ENCODE measurements around the gene INSC.

The INSC gene

DNA sequence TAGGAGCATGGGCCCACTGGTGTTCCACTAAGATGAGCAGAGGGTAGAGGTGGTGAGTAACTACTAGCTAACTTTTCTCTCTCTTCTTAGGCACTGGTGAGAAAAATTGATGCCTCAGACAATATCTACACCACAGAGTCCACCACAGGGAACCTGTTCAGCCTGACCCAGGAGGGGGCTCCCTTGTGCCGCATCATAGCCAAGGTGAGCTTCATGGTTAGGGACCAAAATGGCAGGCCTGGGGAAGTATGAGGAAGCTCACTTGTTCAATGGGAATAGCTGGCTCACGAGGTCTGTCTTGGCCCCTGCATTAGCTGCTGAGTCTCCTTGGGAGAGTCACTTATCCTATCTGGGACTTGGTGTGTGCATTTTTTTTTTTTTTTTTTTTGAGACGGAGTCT is 75.9 kb downstream of the INSC start:
- DNase-seq = no peak

DNA sequence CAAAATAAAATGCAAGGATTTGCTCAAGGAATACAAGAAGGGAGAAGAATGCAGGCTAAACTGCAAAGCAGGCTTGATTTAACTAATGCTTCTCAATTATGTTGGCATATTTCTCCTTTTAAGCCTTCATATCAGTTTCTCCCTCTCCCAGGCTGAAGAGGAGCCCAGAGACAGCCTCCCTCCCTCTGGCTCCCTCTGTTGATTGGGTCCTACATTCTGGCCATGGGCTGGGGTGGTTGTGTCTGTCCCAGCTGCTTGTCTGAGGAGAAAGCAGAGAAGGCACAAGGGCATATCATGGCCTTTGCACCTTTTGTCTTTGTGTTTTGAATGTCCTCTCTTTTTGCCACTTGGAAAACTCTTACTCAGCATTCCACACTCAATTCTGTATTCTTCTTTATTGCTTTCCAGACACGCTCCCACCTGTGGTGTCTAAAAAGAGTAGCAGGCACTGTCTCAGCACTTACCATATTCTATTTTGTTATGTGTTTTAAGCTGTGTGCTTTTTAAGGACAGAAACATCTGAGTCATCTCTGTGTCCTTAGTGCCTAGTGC is 77.4 kb downstream of the INSC start:
- DNase-seq = no peak

DNA sequence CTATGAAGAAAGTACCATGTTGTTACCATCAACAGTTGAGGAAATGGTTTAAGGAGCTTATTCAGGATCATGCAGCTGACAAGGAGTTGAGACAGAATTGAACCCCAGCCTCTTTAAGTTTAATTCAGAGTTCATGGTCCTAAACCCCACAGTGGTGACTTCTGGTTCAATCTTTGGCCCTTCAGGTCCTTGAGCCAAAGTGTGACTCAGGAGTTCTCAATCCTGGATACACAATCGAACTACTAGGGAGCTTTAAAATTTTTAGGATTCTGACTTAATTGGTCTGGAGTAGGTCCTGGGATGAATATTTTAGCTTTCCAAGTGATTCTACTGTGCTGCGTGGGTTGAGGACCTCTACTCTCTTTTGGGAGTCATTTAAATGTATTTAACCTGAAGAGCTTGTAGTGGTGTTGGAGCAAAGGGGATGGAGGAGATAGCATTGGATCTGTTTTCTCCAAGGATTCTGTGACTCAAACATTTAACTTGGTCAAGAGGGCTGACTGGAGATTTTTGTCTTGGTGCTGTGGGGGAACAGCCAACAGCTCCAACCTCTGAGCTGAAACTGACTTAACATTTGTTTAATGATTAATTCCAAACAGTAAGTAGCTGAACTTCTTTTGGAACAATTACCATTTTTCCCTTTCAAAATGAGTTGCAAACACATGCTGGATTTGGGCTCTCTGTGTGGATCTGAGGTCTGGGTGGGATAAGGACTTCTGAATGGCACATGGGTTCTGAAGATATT is 80.1 kb downstream of the INSC start:
- no peak for DNase-seq

DNA sequence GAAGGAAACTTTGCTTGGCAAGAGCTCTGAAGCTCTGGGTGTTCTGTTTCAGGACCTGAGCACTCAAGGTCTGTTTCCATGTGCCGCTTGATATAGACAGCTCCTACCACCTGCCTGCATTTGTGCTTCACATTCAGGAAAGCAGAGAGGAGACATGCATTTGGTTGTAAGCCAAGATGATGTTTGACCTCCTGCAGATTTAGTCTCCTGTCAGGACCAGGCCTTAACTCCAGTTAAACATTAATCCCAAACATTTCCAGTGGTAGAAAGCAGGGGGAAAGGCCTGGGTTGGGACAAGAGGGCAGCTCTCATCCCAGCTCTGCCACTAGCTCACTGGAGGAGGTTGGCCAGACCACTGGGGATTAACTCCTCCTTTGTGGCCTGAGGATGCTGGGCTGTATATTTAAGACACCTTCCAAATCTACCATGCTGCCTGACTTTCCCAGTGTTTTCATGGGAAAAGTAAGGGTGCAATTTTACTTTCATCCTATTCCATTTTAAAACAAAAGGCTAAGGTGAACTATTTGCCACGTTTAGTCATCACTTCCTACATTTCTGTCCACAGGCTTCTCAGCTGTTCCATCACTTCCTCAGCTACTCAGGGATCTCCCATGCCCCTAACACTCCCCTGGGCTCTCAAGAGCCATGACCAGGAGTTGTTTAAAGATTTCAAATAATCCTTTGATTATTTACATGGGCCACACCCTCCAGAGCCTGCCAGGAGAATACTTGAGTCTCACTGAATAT is 80.9 kb downstream of the INSC start:
- DNase-seq = no peak

DNA sequence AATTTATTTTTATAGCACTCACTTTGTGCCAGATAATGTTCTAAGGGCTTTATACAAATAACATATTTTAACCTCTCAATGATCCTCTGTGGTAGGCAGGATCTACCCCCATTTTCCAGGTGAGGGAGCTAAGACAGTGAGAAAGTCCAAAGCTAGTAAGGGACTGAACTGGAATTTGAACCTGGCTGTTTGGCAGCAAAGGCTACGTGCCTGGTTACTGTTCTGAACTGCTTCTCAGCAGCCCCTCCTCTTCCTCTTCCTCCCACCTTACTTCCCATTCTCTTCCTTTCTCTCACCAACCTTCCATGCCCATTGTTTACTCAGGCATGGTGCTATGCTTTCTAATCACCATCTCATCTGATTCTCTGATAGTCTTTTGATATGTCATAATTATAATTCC is 82.0 kb downstream of the INSC start:
- no peak for DNase-seq

DNA sequence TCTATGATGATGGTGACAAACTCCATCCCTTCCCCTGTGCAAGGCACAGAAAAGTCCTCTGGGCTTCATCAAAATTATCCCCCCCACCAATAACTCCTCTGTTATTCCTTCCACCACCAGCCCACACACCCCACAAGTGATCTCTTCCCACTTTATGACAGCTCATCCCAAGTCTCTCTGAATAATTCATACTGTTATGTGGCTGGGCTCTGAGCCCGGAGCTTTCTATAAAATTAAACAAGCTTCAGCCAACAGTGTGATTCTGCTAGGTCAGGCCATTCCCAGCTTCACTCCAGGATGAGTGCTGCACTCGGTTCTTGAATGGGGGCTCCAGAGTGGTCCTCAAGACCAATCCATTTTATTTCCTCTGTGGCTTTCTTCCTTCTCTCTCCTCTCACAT is 83.0 kb downstream of the INSC start:
- no peak for DNase-seq

DNA sequence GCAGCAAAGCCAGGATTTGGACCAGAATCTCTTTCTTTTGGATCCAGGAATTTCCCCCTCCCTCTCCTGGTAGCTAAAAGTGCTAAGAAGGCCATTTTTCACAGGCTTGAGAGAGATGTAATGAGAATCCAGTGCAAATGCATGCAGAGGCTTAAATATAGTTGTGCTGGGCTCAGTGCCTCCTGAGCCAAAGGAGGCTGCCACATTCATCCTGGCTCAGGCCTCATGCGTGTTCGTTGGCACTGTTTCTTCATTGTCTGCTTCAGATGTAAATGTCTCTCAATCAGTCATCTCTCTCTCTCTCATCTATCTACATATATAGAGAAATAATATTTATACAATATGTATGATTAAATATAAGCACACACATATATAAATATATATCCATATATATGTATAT is 83.6 kb downstream of the INSC start:
- DNase-seq = no peak

DNA sequence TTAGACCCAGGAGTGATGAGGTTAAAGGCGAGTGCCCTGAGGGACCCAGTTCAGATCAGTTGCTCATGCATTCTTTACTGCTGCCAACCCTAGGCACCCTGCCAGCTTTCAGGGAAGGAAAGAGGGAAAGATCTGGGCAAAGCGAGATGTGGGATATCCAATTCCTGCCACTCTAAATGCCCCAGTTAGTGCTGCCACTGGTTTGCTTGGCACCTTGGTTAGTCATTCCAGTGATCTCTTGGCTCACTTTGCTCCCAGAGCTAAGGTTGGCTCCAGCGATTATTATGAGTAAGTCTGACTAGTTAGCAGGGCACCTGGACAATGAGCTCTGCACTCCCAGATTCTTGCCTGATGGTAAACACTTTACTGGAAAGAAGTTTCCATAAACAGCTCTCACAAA is 85.0 kb downstream of the INSC start:
- DNase-seq = no peak

DNA sequence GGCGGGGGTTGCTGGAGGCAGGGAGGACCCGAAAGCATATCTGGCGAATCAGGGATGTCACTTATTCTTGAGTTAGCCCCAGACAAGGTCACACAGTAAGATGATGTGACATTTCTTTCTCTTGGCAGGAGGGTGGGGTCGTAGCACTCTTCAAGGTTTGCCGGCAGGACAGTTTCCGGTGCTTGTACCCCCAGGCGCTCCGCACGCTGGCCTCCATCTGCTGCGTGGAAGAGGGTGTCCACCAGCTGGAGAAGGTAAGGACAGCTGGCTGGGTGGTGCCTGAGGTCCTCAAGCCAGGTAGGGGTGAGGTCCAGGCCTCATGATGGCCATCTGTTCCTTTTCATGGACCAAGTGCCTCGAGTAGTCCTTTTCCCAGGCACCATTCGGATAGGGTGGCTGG is 86.0 kb downstream of the INSC start:
- DNase-seq = no peak

DNA sequence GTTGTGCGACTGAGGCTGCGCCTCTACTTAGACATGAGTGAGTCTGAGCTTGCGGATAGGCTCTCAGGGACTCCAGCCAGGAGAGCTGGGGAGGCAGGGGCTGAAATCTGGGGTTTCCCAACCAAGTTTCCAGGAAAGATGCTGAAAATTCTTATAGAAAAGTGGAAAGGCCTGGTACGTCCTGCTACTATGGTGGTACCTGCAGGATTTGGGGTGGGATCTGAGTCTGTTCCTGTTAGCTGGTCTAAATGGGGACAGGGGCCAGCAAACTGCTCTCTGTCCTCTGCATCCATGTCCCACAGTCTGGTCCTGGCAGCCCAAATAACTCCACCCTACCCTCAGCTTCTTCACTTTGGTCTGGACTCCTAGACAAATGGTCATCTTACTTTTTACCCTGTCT is 86.9 kb downstream of the INSC start:
- no peak for DNase-seq

DNA sequence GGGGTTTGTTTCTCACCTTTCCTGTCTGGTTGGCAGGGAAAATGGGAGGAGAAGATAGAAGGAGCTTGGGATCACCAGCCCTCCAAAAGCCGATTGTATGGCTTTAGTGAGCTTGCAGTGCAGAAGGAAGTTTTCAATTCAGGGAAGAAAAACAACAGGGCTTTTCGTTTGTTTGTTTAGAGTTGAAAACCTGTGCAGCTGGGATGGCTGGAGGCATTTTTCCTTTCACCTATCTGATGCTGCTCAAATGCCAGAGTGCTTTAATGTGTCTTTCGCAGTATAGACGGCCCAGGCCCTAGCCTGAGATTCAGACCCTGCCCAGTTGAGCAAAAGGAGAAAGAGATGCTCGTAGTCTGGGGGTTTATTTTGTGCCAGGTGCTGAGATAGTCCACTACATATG is 87.9 kb downstream of the INSC start:
- no peak for DNase-seq

DNA sequence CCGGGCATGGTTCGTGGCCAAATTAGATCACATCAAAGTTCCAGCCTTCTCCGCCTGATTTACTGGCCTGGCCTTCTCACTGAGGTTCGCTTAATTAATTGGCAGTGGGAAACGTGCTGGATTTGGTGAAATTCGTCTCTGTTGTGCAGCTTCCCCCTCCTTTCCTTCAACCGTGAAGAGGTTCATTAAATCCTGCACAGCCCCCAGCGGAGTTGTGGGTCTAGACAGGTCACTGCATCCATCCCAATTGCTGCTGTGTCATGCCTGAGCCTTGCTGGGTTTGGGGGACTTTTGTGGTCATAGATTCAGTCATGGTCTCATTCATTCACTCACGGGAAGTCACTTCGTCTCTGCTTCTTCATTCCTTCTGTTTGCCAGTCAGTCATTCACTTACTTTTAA is 90.0 kb downstream of the INSC start:
- DNase-seq = no peak

DNA sequence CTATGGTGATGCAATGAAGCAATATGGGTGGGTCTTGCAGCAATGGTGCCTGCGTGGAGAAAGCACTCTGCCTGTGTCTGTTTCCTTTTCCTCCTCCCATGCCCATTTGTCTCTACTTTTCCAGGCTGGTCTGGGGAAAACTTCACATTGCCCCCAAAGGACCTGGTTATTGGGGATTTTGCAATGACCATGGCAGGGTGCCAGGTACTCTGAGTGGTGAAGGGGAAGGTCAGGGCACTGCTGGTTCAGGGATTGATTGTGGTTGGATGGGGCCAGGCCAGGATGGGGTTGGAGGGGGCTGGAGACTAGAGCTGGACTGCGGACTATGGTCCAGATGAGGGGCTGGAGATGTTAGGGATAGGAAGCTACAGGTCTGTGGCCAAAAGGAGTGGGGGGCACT is 92.1 kb downstream of the INSC start:
- DNase-seq = no peak

DNA sequence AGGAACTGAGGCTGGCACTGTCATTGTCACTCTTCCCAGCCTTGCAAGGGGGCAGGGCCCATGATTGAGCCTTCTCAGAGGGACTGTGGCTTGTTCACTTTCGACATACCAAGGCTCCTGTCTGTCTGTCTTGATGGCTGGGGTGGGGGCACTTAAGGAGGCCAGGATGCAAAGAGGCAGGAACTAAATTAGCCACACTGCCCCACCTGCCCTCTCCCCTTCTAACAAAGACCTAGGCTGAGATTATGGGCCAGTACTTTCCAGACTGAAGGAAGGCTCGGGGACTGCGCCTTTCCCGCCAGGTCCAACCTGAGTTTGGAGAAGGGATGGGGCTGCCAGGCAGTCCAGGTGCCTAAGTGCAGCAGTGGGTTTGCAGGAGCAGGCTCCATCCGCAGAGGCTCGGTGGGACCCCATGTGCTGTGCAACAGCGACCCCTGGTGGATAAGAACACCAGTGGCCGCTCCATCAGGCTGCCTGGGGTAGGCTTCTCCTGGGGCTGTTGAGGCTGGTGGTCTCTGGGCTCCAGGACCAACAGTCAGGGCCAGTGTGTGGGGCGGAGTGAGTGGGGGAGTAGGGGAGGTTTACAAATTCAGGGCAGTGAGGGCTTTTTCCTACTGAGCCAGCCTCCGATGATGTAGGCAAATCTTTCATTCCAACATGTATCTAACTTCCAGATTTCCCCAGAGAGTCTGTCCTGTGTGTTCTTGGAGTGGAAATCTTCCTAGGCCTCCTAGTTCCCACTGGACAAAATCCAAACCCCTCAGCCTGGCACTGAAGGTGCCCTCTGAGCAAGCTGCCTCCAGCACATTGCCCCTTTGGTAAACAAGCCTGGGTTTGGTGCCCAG is 93.9 kb downstream of the INSC start:
- DNase-seq = peak; percentile 72

DNA sequence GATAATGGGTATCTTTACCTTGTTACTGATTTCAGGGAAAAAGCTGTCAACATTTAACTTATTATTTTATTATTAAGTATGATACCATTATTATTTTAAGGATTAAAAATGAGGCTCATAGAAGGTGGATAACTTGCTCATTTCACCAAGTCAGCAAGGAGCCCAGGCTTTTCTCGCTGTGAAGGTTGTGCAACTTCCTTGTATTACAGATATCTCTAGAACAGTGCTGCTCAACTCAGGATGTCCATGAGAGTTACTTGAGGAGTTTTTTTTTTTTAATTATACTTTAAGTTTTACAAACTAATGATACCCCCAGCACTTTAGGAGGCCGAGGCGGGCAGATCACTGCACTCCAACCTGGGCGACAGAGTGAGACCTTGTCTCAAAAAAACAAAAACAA is 98.2 kb downstream of the INSC start:
- no peak for DNase-seq

DNA sequence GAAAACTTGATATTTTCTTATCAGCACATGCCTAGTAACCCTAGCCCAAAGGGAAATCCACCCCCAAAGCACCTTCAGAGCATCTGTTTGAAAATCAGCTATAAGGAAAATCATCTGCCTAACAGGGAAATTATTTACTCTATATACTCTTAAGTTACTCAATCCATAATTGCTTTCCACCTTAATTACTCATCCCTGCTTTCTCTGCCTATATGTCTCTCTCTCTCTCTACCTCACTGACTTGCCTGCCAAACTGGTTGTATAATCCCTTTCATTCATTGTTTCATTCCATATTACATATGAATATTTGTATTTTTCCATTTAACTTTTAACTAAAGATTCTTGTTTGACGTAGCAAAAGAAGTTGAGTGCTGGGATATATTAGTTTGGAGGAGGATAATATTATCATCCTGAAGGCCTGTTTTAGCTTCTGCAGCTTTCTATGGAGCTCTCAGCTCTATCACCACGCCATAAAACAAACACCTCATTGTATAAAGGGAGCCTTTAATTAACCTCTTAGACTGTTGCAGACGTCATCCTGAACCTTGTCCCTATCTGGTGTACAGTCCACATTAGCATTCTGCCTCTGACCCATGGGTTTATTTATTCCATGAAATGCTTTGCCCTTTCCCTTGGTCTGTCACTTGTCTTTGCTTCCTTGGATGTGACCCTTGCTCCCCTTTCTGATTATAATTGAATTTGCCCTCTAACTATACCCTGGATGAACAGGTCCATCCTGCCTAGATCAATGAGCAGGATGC is 98.9 kb downstream of the INSC start:
- no peak for DNase-seq

DNA sequence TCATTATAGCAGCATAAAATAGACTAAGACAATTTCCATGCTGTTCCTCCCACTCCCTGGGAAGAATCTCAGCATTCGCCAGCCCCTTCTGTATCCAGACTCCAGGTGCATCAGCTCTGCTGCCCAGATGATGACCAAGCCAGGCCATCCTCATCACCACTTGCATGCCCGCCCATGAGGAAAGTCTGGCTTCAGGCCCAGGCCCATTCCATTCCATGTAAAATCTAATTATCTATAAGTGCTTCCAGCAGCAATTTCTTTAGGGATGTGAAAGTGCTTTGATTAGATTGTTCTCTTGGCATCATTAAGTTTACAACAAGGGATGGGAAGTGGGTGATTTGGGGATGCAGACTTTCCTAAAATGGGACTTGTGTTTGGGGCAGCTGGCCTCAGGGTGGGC is 100.3 kb downstream of the INSC start:
- no peak for DNase-seq

DNA sequence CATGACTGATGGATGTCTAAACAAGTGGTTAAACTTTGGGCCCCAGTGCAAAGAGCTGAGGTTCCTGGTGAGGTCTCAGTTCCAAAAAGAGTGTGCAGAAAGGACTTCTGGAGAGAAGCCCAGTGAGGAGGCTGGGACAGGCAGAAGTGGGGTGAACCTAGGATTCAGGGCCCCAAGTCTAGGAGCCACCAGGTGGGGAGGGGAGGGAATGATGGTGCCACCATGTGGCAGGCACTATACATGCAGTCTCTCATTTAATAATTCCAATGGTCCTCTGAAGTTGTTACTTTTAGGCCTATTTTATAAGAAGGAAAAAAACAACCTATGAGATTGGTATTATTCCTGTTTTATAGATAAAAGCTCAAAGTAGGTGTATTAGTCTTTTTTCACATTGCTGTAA is 102.0 kb downstream of the INSC start:
- DNase-seq = no peak

DNA sequence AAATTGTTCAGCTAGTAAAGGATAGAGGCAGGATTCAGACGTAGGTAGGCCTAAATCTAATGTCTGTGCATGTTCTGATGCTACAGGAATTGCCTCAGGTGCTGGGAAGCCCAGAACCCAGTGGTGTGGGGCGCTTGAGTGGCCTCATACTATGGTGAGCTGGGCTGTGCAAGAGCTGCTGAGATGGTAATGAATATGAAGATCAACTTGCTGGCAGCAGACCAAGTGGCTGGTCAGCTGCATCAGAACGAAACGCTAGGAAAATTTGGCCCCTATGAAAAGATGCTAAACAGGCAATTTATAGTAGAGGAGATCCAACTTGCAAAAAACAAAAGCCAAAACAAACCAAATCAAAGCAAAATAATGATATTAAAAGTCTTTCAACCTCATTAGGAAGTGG is 102.7 kb downstream of the INSC start:
- no peak for DNase-seq

DNA sequence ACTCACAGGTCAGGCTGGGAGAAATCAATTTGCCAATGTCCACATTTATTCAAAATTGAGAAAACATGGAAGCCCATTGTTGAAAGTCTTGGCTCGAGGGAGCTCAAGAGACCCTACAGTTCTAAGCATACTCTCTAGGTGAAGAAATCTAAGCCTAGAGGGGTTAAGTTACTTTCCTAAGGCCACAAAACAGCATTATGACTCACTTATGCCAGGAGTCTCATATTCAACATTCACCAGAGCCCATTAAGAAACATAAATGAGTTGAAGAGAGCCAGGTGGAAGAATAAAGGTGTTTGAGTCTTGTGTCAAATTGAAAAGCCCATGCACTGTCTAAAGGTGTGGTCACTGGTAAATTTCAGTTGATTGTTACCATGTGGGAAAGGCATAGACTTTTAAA is 108.1 kb downstream of the INSC start:
- DNase-seq = no peak

DNA sequence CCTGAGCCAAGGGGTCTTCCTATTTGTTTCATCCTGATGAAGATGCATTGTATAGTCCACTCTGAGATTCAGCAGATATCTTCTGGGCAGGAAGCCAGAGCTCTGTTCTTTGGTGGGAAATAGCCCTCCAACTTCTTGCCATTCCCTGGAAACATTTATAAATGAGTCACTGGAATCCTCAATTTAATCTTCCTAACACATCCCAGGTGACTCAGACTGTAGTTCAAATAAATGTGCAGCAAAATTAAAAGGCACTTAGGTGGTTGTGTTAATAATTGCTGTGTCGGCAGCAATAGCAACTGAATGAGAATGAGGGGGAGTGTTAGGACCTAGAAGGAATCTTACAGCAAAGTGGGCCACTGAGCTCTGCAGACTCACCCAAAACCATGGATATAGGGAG is 108.6 kb downstream of the INSC start:
- DNase-seq = no peak

DNA sequence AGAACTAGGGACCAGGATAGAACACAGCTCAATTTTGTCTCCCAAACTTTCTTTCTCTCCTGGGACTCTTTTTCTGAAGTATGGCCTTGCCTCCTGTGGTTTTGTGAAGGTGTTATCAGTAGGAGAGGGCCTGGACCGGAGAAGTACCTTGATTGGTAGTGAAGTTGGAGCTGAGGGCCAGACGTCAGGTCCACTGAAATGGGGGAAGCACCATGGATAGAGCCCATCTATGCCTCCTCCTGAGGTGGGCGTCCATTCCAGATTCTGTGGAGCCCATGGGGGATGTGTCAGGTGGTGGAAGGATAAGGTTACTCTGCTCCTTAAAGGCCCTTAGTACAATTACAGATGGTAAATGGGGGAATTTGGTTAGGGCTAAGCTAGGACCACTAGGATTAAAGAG is 109.7 kb downstream of the INSC start:
- DNase-seq = no peak

DNA sequence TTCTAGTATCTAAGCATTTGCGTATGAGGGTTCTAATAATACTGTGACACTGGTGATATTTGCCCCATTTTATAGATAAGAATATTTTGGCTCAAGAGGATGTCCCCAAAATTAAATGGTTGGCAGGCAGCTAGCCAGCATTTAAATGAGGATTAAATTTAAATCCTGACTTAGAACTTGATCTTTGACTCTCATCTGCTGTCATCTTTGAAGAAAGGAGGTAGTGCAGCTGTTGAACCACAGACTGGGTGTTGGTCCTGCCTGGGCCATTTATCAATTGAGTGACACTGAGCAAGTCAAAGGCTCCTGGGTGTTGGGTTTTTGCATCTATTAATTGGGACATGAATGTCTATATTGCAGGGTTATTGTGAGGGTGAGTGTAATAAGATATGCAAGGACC is 112.3 kb downstream of the INSC start:
- DNase-seq = no peak
